GM18526 (cell line): ENCODE data around the gene ASB8.

Source experiments
- POLR2A ChIP-seq: IDR thresholded peaks from 3 replicates; pipeline ENCODE4 v1.6.1; 2011; ENCODE audit not compliant: insufficient read length; ENCODE audit errors: extremely low read depth

ASB8 gene

GRCh38 chr12:48165089-48165981 is 8.0 kb upstream of the ASB8 start:
- TF ChIP-seq POLR2A, result no peak

- TF ChIP-seq POLR2A, result no peak
Measured at GRCh38 chr12:48164451-48164850, 7.1 kb upstream of the ASB8 start.

GRCh38 chr12:48163150-48163747 is 5.9 kb upstream of the ASB8 start:
- TF ChIP-seq POLR2A, result no peak

- TF ChIP-seq POLR2A, result no peak
Measured at GRCh38 chr12:48160807-48161206, 3.5 kb upstream of the ASB8 start.

GRCh38 chr12:48160046-48160445 is 2.7 kb upstream of the ASB8 start:
- no peak for TF ChIP-seq POLR2A

GRCh38 chr12:48157889-48158370 is 615 bp upstream of the ASB8 start:
- no peak for TF ChIP-seq POLR2A

- no peak for TF ChIP-seq POLR2A
Measured at GRCh38 chr12:48156652-48157017, 680 bp downstream of the ASB8 start.

GRCh38 chr12:48151103-48151771 is 6.1 kb downstream of the ASB8 start:
- no peak for TF ChIP-seq POLR2A

GRCh38 chr12:48145981-48146380 is 11.3 kb downstream of the ASB8 start:
- no peak for TF ChIP-seq POLR2A

- TF ChIP-seq POLR2A, result no peak
Measured at GRCh38 chr12:48143898-48144297, 13.4 kb downstream of the ASB8 start.

- TF ChIP-seq POLR2A, result no peak
Measured at GRCh38 chr12:48142818-48143674, 14.3 kb downstream of the ASB8 start.

GRCh38 chr12:48135027-48135426 is 22.3 kb downstream of the ASB8 start:
- TF ChIP-seq POLR2A, result no peak

GRCh38 chr12:48132826-48133225 is 24.5 kb downstream of the ASB8 start:
- TF ChIP-seq POLR2A, result no peak

GRCh38 chr12:48131517-48131916 is 25.8 kb downstream of the ASB8 start:
- no peak for TF ChIP-seq POLR2A

- no peak for TF ChIP-seq POLR2A
Measured at GRCh38 chr12:48129376-48129775, 27.9 kb downstream of the ASB8 start.
